ENCODE measurements around the gene RNF222. TPM values are rescaled to one million over a fixed set of nuclear protein-coding genes. Genes with fewer than 3 reads are reported as not detected.

RNF222 gene
- polyA plus RNA-seq, 2 of the 4 experiments (the other 2 are of a cell fraction) = not detected

DNA sequence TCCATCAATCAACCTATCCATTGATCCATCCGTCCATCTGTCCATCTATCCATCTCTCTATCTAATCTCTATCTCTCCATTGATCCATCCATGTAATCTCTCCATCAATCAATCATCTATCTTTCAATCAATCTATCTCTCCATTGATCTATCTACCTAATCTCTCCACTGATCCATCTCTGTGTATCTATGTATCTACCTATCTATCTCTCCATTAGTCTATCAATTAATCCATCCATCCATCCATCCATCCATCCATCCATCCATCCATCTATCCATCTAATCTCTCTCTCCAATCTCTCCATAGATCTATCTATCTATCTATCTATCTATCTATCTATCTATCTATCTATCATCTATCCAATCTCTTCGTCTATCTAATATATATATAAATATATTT lies 3.5 kb upstream of the RNF222 start:
- TF ChIP-seq, protein P1, sequence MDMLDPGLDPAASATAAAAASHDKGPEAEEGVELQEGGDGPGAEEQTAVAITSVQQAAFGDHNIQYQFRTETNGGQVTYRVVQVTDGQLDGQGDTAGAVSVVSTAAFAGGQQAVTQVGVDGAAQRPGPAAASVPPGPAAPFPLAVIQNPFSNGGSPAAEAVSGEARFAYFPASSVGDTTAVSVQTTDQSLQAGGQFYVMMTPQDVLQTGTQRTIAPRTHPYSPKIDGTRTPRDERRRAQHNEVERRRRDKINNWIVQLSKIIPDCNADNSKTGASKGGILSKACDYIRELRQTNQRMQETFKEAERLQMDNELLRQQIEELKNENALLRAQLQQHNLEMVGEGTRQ (IDR thresholded peaks at IDR 0.05) = no peak
- TF ChIP-seq KDM1A (IDR thresholded peaks at IDR 0.05; ENCODE audit: low read depth) = no peak
- TF ChIP-seq KDM5A (IDR thresholded peaks at IDR 0.05) = no peak
- TF ChIP-seq MYC (IDR thresholded peaks at IDR 0.05; ENCODE audit: borderline replicate concordance, low read length) = no peak
- no peak for TF ChIP-seq CBX2 (IDR thresholded peaks at IDR 0.05; ENCODE audit: borderline replicate concordance, low read depth)
- no peak for TF ChIP-seq JUNB (IDR thresholded peaks at IDR 0.05)
- TF ChIP-seq NPAS2 (CRISPR knock-in tag; IDR thresholded peaks at IDR 0.05; ENCODE audit: borderline replicate concordance) = no peak
- no peak for TF ChIP-seq POLR2A (IDR thresholded peaks at IDR 0.05; ENCODE audit: low read length)
- TF ChIP-seq GATA3 (IDR thresholded peaks at IDR 0.05; ENCODE audit: borderline replicate concordance) = no peak
- no peak for TF ChIP-seq FOSL2 (IDR thresholded peaks at IDR 0.05)
- no peak for TF ChIP-seq FOSL2 (CRISPR knock-in tag; IDR thresholded peaks at IDR 0.05)
- TF ChIP-seq CEBPB (IDR thresholded peaks at IDR 0.05) = no peak
- TF ChIP-seq NFE2L2 (conservative IDR thresholded peaks at IDR 0.05; ENCODE audit: low read length) = no peak
- no peak for TF ChIP-seq EP300 (IDR thresholded peaks at IDR 0.05)
- TF ChIP-seq, protein P2, sequence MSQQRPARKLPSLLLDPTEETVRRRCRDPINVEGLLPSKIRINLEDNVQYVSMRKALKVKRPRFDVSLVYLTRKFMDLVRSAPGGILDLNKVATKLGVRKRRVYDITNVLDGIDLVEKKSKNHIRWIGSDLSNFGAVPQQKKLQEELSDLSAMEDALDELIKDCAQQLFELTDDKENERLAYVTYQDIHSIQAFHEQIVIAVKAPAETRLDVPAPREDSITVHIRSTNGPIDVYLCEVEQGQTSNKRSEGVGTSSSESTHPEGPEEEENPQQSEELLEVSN (IDR thresholded peaks at IDR 0.05; ENCODE audit: borderline replicate concordance, low read depth) = no peak
- no peak for TF ChIP-seq RAD21 (conservative IDR thresholded peaks at IDR 0.05 in 1 of 2, IDR thresholded peaks at IDR 0.05 in 1 of 2)
- Histone ChIP-seq H3K4me3 (no peak overlapping the region), H3K4me2 (no peak overlapping the region), H3K9me3 (no peaks in the 10 kb centered on the region), H3K4me1 (no peaks in the 10 kb centered on the region), H3K27ac (no peak overlapping the region)
- POLR2A ChIA-PET = no interaction called here
- ATAC-seq (no peak), DNase-seq (ENCODE audit: low read depth in 1 of 2, low spot score in 1 of 2) (no peak), FAIRE-seq (no peak)
- 47% methylated on average over 2 of the region's 2 CpGs for WGBS (ENCODE audit: missing lambda C conversion rate)
- CTCF ChIA-PET = interaction anchor here (1.1 to 5.0 kb wide), 2 partner anchors 8 to 385 kb away, joined by 3 to 22 read pairs; no protein-coding TSS in a partner anchor

DNA sequence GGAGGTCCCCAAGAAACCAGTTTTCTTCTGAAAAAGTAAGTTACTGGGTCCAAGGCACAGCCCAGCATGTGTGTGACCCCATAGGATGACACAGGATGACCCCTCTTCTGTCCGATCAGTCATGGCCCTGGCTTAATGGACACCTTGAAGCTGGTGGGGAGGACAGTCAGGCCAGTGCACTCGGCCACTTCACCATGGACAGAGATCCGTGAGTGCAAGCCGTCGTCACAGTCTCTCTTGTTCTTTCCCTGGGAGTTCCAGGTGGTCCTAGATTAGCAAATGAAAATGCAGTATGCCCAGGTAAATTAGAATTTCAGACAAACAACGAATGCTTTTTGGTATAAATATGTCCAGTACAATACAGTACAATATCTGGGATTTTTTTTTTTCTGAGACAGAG lies 1.4 kb upstream of the RNF222 start:
- no peak for FAIRE-seq
- TF ChIP-seq CBX8 (IDR thresholded peaks at IDR 0.05) (no peak), SMC3 (IDR thresholded peaks at IDR 0.05) (no peak), ZNF302 (CRISPR knock-in tag; IDR thresholded peaks at IDR 0.05) (no peak), RAD21 (conservative IDR thresholded peaks at IDR 0.05 in 1 of 2, IDR thresholded peaks at IDR 0.05 in 1 of 2) (no peak), KDM5A (IDR thresholded peaks at IDR 0.05) (no peak), HOXA7 (CRISPR knock-in tag; IDR thresholded peaks at IDR 0.05) (no peak), JUNB (IDR thresholded peaks at IDR 0.05) (no peak), FOSL2 (IDR thresholded peaks at IDR 0.05) (no peak), FOSL2 (CRISPR knock-in tag; IDR thresholded peaks at IDR 0.05) (no peak), EHMT2 (IDR thresholded peaks at IDR 0.05; ENCODE audit: low read depth) (no peak), TP53 (CRISPR knock-in tag; IDR thresholded peaks at IDR 0.05) (no peak), RARB (CRISPR knock-in tag; IDR thresholded peaks at IDR 0.05) (no peak), CHD4 (IDR thresholded peaks at IDR 0.05; ENCODE audit: borderline replicate concordance) (no peak), HOXB5 (CRISPR knock-in tag; IDR thresholded peaks at IDR 0.05) (no peak), RNF2 (IDR thresholded peaks at IDR 0.05; ENCODE audit: borderline replicate concordance, low read depth) (no peak), ZSCAN20 (CRISPR knock-in tag; IDR thresholded peaks at IDR 0.05) (no peak), POLR2A (IDR thresholded peaks at IDR 0.05; ENCODE audit: low read length) (no peak), NPAS2 (CRISPR knock-in tag; IDR thresholded peaks at IDR 0.05; ENCODE audit: borderline replicate concordance) (no peak)
- TF ChIP-seq, protein P3, sequence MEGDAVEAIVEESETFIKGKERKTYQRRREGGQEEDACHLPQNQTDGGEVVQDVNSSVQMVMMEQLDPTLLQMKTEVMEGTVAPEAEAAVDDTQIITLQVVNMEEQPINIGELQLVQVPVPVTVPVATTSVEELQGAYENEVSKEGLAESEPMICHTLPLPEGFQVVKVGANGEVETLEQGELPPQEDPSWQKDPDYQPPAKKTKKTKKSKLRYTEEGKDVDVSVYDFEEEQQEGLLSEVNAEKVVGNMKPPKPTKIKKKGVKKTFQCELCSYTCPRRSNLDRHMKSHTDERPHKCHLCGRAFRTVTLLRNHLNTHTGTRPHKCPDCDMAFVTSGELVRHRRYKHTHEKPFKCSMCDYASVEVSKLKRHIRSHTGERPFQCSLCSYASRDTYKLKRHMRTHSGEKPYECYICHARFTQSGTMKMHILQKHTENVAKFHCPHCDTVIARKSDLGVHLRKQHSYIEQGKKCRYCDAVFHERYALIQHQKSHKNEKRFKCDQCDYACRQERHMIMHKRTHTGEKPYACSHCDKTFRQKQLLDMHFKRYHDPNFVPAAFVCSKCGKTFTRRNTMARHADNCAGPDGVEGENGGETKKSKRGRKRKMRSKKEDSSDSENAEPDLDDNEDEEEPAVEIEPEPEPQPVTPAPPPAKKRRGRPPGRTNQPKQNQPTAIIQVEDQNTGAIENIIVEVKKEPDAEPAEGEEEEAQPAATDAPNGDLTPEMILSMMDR (IDR thresholded peaks at IDR 0.05) = no peak
- TF ChIP-seq, protein P4, sequence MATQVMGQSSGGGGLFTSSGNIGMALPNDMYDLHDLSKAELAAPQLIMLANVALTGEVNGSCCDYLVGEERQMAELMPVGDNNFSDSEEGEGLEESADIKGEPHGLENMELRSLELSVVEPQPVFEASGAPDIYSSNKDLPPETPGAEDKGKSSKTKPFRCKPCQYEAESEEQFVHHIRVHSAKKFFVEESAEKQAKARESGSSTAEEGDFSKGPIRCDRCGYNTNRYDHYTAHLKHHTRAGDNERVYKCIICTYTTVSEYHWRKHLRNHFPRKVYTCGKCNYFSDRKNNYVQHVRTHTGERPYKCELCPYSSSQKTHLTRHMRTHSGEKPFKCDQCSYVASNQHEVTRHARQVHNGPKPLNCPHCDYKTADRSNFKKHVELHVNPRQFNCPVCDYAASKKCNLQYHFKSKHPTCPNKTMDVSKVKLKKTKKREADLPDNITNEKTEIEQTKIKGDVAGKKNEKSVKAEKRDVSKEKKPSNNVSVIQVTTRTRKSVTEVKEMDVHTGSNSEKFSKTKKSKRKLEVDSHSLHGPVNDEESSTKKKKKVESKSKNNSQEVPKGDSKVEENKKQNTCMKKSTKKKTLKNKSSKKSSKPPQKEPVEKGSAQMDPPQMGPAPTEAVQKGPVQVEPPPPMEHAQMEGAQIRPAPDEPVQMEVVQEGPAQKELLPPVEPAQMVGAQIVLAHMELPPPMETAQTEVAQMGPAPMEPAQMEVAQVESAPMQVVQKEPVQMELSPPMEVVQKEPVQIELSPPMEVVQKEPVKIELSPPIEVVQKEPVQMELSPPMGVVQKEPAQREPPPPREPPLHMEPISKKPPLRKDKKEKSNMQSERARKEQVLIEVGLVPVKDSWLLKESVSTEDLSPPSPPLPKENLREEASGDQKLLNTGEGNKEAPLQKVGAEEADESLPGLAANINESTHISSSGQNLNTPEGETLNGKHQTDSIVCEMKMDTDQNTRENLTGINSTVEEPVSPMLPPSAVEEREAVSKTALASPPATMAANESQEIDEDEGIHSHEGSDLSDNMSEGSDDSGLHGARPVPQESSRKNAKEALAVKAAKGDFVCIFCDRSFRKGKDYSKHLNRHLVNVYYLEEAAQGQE (IDR thresholded peaks at IDR 0.05) = no peak
- TF ChIP-seq, protein P2 (IDR thresholded peaks at IDR 0.05; ENCODE audit: borderline replicate concordance, low read depth) = no peak
- CTCF ChIA-PET = interaction anchor here (5.0 to 9.3 kb wide), 2 partner anchors 10 to 16 kb away, joined by 22 to 71 read pairs; partner anchors contain the start of gene RPL26

More for the DNA sequence above, 1.4 kb upstream of the RNF222 start:
- WGBS (ENCODE audit: missing lambda C conversion rate) = 39% methylated on average over 6 of the region's 6 CpGs
- Histone ChIP-seq H3K4me1 (no peaks in the 10 kb centered on the region), H3K27ac (no peak overlapping the region), H3K4me2 (no peak overlapping the region), H3K9me3 (no peaks in the 10 kb centered on the region), H3K4me3 (no peak overlapping the region)
- DNase-seq (ENCODE audit: low read depth in 1 of 2, low spot score in 1 of 2) (no peak), ATAC-seq (no peak)
- POLR2A ChIA-PET = no interaction called here
